Activated T-cell treated with anti-CD3 and anti-CD28 coated beads for 1 hour (primary cell): Measurements from ENCODE around the gene NRF1.
"Not testable (repeated sequence)": the region's sequence is repeated elsewhere in the genome, so short reads cannot be mapped to it uniquely, and the experiment has no call there.

Experiments
- DNase-seq: peaks from one replicate; pipeline ENCODE4 v3.0.0-alpha.2; 2020; ENCODE audit warnings: low read depth

Gene NRF1

GRCh38 chr7:129649128-129649690 lies 37.7 kb downstream of the NRF1 start:
- DNase-seq, result no peak

GRCh38 chr7:129650056-129650758 lies 38.7 kb downstream of the NRF1 start:
- no peak for DNase-seq

DNA sequence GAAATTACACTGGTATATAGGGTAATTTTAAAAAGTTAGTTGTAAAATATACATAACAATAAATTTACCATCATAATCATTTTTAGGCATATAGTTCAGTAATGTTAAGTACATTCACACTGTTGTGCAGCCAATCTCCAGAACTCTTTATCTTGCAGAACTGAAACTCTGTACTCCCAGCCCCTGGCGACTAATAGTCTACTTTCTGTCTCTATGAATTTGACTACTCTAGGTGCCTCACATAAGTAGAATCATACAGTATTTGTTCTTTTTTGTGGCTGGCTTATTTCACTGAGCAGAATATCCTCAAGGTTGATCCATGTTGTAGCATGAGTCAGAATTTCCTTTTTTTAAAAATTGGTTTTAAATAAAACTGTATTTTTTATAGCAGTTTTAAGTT lies 41.4 kb downstream of the NRF1 start:
- no peak for DNase-seq

GRCh38 chr7:129655811-129656210 lies 44.3 kb downstream of the NRF1 start:
- DNase-seq, result no peak

GRCh38 chr7:129657363-129657762 lies 45.8 kb downstream of the NRF1 start:
- DNase-seq, result no peak

- not testable (repeated sequence) for DNase-seq
Measured at GRCh38 chr7:129659907-129660306, 48.4 kb downstream of the NRF1 start.

GRCh38 chr7:129661645-129662182 lies 50.2 kb downstream of the NRF1 start:
- no peak for DNase-seq

- DNase-seq, result not testable (repeated sequence)
Measured at GRCh38 chr7:129663240-129663639, 51.7 kb downstream of the NRF1 start.

DNA sequence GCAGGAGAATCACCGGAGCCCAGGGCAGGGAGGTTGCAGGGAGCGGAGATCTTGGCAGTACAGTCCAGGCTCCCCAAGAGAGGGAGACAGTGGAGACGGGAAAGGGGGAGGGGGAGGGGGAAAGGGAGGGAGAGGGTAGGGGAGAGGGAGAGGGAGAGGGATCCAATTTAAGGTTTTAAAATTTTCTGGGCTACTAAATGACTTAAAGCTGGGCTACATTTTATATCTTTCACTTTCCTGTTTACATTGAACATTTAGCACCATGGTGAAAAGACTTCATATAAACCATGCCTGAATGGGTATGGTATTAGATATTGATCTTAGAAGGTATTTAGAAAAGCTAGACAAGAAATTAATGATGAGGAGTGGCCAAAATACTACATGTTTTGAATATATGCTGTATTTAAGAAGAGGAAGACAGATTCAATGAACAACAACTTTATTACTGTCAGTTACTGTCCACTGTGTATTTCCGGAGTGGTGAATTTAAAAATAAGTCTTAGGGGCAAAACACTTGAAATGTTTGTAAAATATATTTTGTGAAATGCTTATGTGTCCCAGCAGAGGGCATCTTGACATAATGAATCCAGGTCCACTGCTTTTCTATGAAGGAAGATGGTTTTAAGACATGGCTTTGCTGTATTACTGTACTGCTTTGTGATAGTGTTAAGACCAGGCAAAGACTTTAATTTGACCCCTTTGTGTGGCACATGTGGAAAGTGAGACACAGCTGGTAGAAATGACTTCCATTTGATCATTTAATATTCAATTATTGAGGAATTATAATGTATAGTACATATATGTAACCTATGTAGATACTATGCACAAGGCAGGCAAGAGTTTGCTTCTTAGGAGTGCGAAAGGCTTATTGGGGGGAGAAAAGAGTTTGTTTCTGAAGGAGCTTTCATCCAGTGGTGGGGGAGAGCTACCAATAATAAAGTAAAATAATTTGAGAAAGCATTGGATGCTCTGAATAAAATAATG lies 52.8 kb downstream of the NRF1 start:
- no peak for DNase-seq

- DNase-seq, result no peak
Measured at GRCh38 chr7:129665013-129665401, 53.5 kb downstream of the NRF1 start.

DNA sequence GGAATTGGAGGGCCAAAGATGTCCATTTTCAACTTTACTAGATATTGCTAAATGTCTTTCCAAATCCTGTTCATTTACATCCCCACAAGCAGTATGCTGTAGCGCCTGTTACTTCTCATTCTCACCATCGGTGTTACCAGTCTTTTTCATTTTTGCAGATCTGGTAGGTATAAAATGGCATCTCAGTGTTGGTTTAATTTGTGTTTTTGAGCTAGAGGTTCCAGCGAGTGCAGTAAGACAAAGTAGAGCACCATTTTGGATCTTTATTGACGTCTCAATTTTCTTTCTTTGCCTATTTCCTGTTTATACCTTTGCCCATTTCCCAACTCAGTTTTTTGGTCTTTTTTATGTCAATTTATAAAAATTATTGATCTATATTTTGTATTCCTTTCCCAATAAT lies 55.6 kb downstream of the NRF1 start:
- DNase-seq, result no peak

- no peak for DNase-seq
Measured at GRCh38 chr7:129667551-129667950, 56.0 kb downstream of the NRF1 start.

DNA sequence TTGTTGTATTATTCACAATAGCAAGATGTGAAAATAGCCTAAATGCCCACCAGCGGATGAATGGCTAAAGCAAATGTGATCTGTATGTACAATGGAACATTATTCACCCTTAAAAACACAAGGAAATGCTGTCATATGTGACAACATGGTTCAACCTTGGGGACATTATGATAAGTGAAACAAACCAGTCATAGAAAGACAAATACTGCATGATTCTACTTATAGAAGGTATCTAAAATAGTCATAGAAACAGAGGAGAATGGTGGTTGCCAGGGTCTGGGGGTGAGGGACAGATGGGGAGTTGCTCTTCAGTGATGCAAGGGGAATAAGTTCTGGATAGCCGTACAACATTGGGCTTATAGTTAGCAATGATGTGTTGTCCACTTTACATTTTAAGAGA lies 58.4 kb downstream of the NRF1 start:
- no peak for DNase-seq

- DNase-seq, result no peak
Measured at GRCh38 chr7:129670656-129671055, 59.1 kb downstream of the NRF1 start.

DNA sequence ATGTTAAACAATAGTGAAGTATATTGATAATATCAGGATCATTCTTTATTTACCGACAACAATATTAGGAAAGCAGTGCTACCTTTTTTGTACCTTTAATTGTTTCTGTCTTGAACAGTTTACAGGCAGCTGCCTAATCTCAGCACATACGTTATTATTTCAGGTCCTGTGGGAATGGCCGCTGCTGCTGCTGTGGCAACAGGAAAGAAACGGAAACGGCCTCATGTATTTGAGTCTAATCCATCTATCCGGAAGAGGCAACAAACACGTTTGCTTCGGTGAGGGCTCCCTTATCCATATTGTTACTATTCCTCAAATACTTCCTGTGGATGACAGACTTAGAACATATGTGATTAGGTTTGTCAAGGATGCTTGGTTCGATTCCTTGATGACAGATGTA lies 59.7 kb downstream of the NRF1 start:
- DNase-seq, result no peak

DNA sequence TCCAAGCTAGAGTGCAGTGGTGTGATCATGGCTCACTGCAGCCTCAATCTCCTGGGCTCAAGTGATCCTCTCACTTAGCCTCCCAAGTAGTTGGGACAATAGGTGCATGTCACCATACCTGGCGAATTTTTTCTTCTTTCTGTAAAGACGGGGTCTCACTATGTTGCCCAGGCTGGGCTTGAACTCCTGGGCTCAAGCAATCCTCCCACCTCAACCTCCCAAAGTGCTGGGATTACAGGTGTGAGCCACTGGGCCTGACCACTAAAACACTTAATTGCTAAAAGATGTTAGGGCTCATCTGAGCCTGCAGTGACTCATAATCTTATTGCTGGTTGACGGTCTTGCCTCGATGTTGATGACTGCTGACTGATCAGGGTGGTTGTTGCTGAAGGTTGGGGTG lies 63.0 kb downstream of the NRF1 start:
- DNase-seq, result not testable (repeated sequence)

- DNase-seq, result no peak
Measured at GRCh38 chr7:129675521-129675920, 64.0 kb downstream of the NRF1 start.

DNA sequence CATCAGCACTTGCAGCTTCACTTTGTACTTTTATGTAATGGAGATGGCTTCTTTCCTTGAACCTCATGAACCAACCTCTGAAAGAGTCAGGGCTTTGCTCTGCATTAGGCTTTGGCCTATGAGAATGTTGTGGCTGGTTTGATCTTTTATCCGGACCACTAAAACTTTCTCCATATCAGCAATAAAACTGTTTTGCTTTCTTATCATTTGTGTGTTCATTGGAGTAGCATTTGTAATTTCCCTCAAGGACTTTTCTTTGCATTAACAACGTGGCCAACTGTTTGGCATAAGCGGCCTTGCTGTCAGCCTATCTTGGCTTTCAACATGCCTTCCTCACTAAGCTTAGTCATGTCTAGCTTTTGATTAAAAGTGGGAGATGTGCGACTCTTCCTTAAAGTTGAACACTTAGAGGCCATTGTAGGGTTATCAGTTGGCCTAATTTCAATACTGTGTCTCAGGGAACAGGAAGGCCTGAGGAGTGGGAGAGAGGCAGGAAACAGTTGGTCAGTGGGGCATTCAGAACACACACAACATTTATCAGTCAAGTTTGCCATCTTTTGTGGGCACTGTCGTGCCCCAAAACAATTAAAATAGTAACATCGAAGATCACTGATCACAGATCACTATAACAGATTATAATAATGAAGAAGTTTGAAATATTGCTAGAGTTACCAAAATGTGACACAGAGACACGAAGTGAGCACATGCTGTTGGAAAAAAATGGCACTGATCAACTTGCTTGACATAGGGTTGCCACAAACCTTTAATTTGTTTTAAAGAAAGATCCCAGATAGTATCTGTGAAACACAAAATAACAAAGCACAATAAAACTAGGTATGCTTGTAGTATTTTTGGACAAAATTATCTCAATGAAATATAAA lies 64.7 kb downstream of the NRF1 start:
- DNase-seq, result no peak

GRCh38 chr7:129677796-129678195 lies 66.3 kb downstream of the NRF1 start:
- no peak for DNase-seq

GRCh38 chr7:129678606-129679005 lies 67.1 kb downstream of the NRF1 start:
- DNase-seq, result no peak

DNA sequence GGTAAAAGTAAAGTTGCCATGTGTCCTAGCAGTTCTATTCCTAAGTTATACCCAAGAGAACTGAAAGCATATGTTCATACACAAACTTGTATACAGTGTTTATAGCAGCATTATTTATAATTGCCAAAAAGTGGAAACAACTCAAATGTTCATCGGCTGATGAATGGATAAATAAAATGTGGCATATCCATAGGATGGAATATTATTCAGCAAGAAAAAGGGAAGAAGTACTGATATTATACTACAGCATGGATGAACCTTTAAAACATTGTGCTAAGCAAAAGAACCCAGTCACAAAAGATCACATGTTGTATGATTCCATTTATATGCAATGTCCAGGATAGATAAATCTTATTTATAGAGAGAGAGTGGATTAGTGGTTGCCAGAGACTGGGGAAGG lies 68.9 kb downstream of the NRF1 start:
- no peak for DNase-seq

GRCh38 chr7:129684777-129685176 lies 73.3 kb downstream of the NRF1 start:
- no peak for DNase-seq
